HCT116 (cell line): ENCODE results near the gene PSME4. TPM values are rescaled to one million over a fixed set of nuclear protein-coding genes. Genes with fewer than 3 reads are reported as not detected.

Experiments used
- ATAC-seq: fragments of 200-7000 bp; cut with Tn5 transposase; 2 replicates; pipeline ENCODE4 v1.9.1; 2020; ENCODE audit warnings: mild to moderate bottlenecking, moderate library complexity
- BruUV-seq: library from RNA; stranded (reverse); fragments of 400-500 nt; replicated peaks from 2 replicates; lab custom pipeline; 2021; lab: Mats Ljungman, UMichigan
- CTCF ChIA-PET: fragments of 300-600 bp; sonication (Branson Sonifier 250); formaldehyde crosslinking; loops from one replicate; lab custom pipeline; 2021; ENCODE audit warnings: antibody characterized with exemption; lab: Charles Lee
- POLR2A ChIA-PET: fragments of 300-600, 350-600 bp; sonication (Branson Sonifier 250); formaldehyde crosslinking; loops from one replicate; lab custom pipeline; 2021; ENCODE audit warnings: antibody characterized with exemption; lab: Charles Lee
- RAD21 ChIA-PET, 2 experiments: fragments of 300-600 bp; sonication (Branson Sonifier 250); formaldehyde crosslinking; loops; one replicate each; lab custom pipeline; 2023; ENCODE audit warnings: low total read pairs in 2 of 2; ENCODE audit not compliant: uncharacterized antibody in 2 of 2, unreplicated experiment in 2 of 2, low non-redundant PET in 1 of 2; lab: Charles Lee
- DNase-seq: peaks from one replicate; pipeline ENCODE4 v3.0.0-alpha.2; 2010; ENCODE audit warnings: low read depth, low spot score
- H2AFZ ChIP-seq: fragments of 200-600 bp; shearing (Covaris generic), sonication (generic); 2 replicates; pipeline ENCODE4 v1.6.1; 2017; ENCODE audit warnings: low read depth, mixed run types, mixed read lengths, antibody characterized with exemption, low read length; ENCODE audit not compliant: poor library complexity, severe bottlenecking
- H3K27ac ChIP-seq: 2 replicates; pipeline ENCODE4 v1.5.1; 2012; ENCODE audit warnings: low read depth, low read length
- H3K27me3 ChIP-seq: fragments of 200-600 bp; sonication (generic); 2 replicates; pipeline ENCODE4 v1.6.1; 2016; ENCODE audit warnings: mixed run types, low read length, mixed read lengths; ENCODE audit not compliant: insufficient read depth
- H3K36me3 ChIP-seq, 2 experiments: fragments of 200-500 bp in 1 of 2; fragments of 200-600 bp in 1 of 2; sonication (Bioruptor generic) in 1 of 2; sonication (generic) in 1 of 2; 2 replicates each; pipeline versions ENCODE4 v1.5.1 to v1.6.1; 2014 to 2016; ENCODE audit warnings: low read length in 2 of 2, inconsistent platforms in 1 of 2, mixed read lengths in 1 of 2, mixed run types in 1 of 2; ENCODE audit not compliant: insufficient read depth in 2 of 2, control insufficient read depth in 1 of 2
- H3K4me1 ChIP-seq, 2 experiments: fragments of 200-600 bp in 1 of 2; sonication (generic) in 1 of 2; 2 replicates each; pipeline versions ENCODE4 v1.5.1 to v1.6.1; 2012 to 2017; ENCODE audit warnings: low read length in 2 of 2, inconsistent platforms in 1 of 2, mild to moderate bottlenecking in 1 of 2, mixed read lengths in 1 of 2, mixed run types in 1 of 2, moderate library complexity in 1 of 2; ENCODE audit not compliant: insufficient read depth in 2 of 2, control insufficient read depth in 1 of 2
- H3K4me2 ChIP-seq: fragments of 200-600 bp; sonication (generic); 2 replicates; pipeline ENCODE4 v1.6.1; 2017; ENCODE audit warnings: mixed run types, low read length, mixed read lengths
- H3K4me3 ChIP-seq, 2 experiments: fragments of 200-600 bp in 1 of 2; sonication (generic) in 1 of 2; replicated peaks in 1 of 2; 2 replicates each; pipeline ENCODE4 v1.5.1; 2011 to 2016; ENCODE audit warnings: low read length in 2 of 2, control low read depth in 1 of 2, low read depth in 1 of 2, mild to moderate bottlenecking in 1 of 2, mixed read lengths in 1 of 2, mixed run types in 1 of 2
- H3K79me2 ChIP-seq: fragments of 200-600 bp; sonication (generic); 2 replicates; pipeline ENCODE4 v1.6.1; 2017; ENCODE audit warnings: mild to moderate bottlenecking, mixed run types, low read length, moderate library complexity, mixed read lengths; ENCODE audit not compliant: insufficient read depth
- H3K9ac ChIP-seq: fragments of 200-600 bp; sonication (generic); 2 replicates; pipeline ENCODE4 v1.6.1; 2016; ENCODE audit warnings: low read length, mixed read lengths
- H3K9me2 ChIP-seq: fragments of 200-600 bp; sonication (generic), shearing (Covaris generic); 2 replicates; pipeline ENCODE4 v1.6.1; 2017; ENCODE audit warnings: mixed run types, mild to moderate bottlenecking, moderate library complexity; ENCODE audit not compliant: insufficient read depth
- H3K9me3 ChIP-seq, 2 experiments: fragments of 200-500 bp in 1 of 2; fragments of 200-600 bp in 1 of 2; sonication (Bioruptor generic) in 1 of 2; sonication (generic) in 1 of 2; 2 replicates each; pipeline ENCODE4 v1.6.1; 2014 to 2017; ENCODE audit warnings: low read length in 2 of 2, mixed read lengths in 2 of 2, inconsistent platforms in 1 of 2, low read depth in 1 of 2, mild to moderate bottlenecking in 1 of 2, mixed run types in 1 of 2, moderate library complexity in 1 of 2; ENCODE audit not compliant: control insufficient read depth in 1 of 2, insufficient read depth in 1 of 2
- H4K20me1 ChIP-seq: fragments of 200-600 bp; sonication (generic), shearing (Covaris generic); 2 replicates; pipeline ENCODE4 v1.6.1; 2017; ENCODE audit warnings: mixed run types, mild to moderate bottlenecking, moderate library complexity; ENCODE audit not compliant: insufficient read depth
- CTCF ChIP-seq, 3 experiments: fragments of 200-600 bp in 1 of 3; sonication (generic) in 1 of 3; IDR thresholded peaks in 2 of 3; conservative IDR thresholded peaks in 1 of 3; 2 replicates each; pipeline ENCODE4 v1.5.1; 2012 to 2017; ENCODE audit warnings: low read depth in 2 of 3, low read length in 2 of 3, antibody characterized with exemption in 1 of 3, borderline replicate concordance in 1 of 3, control low read depth in 1 of 3, mild to moderate bottlenecking in 1 of 3, mixed read lengths in 1 of 3, mixed run types in 1 of 3, moderate library complexity in 1 of 3; ENCODE audit not compliant: insufficient read depth in 1 of 3
- EGR1 ChIP-seq: IDR thresholded peaks from 2 replicates; pipeline ENCODE4 v1.6.1; 2012; ENCODE audit warnings: low read depth
- POLR2A ChIP-seq: IDR thresholded peaks from 2 replicates; pipeline ENCODE4 v1.7.0; 2011; ENCODE audit warnings: borderline replicate concordance; ENCODE audit not compliant: insufficient read depth, insufficient read length; ENCODE audit errors: extremely low read depth
- POLR2AphosphoS5 ChIP-seq: IDR thresholded peaks from 2 replicates; pipeline ENCODE4 v1.6.1; 2011; ENCODE audit warnings: mild to moderate bottlenecking, low read depth, low read length, moderate library complexity
- RAD21 ChIP-seq: IDR thresholded peaks from 2 replicates; pipeline ENCODE4 v1.6.1; 2012; ENCODE audit warnings: low read depth, mild to moderate bottlenecking
- SRF ChIP-seq: IDR thresholded peaks from 2 replicates; pipeline ENCODE4 v1.6.1; 2012; ENCODE audit warnings: low read depth
- TCF7L2 ChIP-seq: IDR thresholded peaks from 2 replicates; pipeline ENCODE4 v1.7.0; 2011; ENCODE audit warnings: borderline replicate concordance, inconsistent platforms; ENCODE audit not compliant: insufficient read depth, insufficient read length; ENCODE audit errors: extremely low read depth
- YY1 ChIP-seq: IDR thresholded peaks from 2 replicates; pipeline ENCODE4 v1.6.1; 2011; ENCODE audit warnings: low read length, low read depth, moderate library complexity, mild to moderate bottlenecking; ENCODE audit not compliant: insufficient replicate concordance; ENCODE audit errors: extremely low read depth
- ZBTB33 ChIP-seq: IDR thresholded peaks from 2 replicates; pipeline ENCODE4 v1.6.1; 2011; ENCODE audit warnings: mild to moderate bottlenecking, low read length, moderate library complexity; ENCODE audit not compliant: insufficient replicate concordance; ENCODE audit errors: extremely low read depth
- ZFX ChIP-seq: fragments of 450-650 bp; IDR thresholded peaks from 2 replicates; pipeline ENCODE4 v1.6.1; 2017
- ZNF274 ChIP-seq: fragments of 200-500 bp; sonication (Bioruptor generic); IDR thresholded peaks from 2 replicates; pipeline ENCODE4 v1.6.1; 2014; ENCODE audit warnings: mild to moderate bottlenecking, low read depth, low read length, inconsistent platforms
- intact Hi-C: fragments of 100-400 bp; cut with micrococcal nuclease; formaldehyde crosslinking; loops from 2 replicates; pipeline ENCODE4 v1.10.0; 2022
- total RNA-seq: library from RNA; stranded (reverse); gene quantifications from one replicate; pipeline ENCODE4 v1.2.1, GENCODE V29; 2021; ENCODE audit not compliant: unreplicated experiment

Gene PSME4
- total RNA-seq, 1 experiment from 2014 or later = 53.2 TPM

- TF ChIP-seq ZBTB33 = no peak
- no peak for TF ChIP-seq ZFX
Observed at GRCh38 chr2:53913721-53914120, 57.1 kb downstream of the PSME4 start (continued).

DNA sequence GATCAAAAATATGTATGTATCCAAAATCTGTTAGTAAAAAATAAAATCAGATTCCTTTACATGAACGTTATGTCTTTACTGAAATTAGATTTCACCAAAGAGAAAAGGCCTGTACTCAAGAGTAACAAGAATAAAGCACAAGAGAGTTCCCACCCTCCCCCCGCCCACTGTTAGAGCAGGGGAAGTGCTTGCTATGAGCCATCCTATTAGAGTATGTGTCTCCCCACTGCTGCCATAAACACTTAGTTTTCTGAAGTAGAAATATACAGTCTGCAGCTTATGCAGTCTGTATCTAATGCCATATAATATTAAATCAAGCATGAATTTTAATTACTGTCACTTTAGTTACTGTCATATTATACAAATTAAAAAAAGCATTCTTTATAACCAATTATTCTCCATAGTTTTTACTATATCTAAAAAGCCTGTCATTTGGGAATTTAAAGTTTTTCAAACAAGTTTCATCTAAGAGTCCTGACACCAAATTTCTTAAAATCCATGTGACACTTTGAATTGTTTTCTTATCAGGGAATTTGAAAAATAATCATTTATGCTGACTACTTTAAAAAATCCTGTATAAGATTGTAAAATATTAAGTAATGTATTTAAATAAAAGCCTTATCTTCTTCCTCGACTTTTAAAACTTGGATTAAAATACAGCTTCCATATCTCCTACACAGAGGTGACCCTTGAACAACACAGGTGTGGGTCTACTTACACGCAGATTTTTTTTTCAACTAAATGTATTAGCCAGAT, 59.2 kb downstream of the PSME4 start:
- Histone ChIP-seq H3K27ac (no peak overlapping the region), H3K79me2 (peaks cover 4% of the 10 kb centered on the region; the same call in 1 of the 2 replicates), H3K9me3 (no peaks in the 10 kb centered on the region), H4K20me1 (no peaks in the 10 kb centered on the region), H3K4me2 (no peak overlapping the region), H3K9me2 (no peaks in the 10 kb centered on the region), H3K9ac (no peak overlapping the region), H2AFZ (no peak overlapping the region), H3K4me1 (no peaks in the 10 kb centered on the region), H3K36me3 (peaks cover 20 to 26% of the 10 kb centered on the region in 2 experiments), H3K27me3 (no peaks in the 10 kb centered on the region), H3K4me3 (no peak overlapping the region)
- no peak for TF ChIP-seq SRF
- no peak for TF ChIP-seq CTCF (IDR thresholded peaks at IDR 0.05 in 2 of 3, conservative IDR thresholded peaks at IDR 0.05 in 1 of 3; ENCODE audit: borderline replicate concordance in 1 of 3, insufficient read depth in 1 of 3, low read depth in 2 of 3, low read length in 2 of 3)
- TF ChIP-seq RAD21 = no peak
- TF ChIP-seq ZNF274 = no peak
- no peak for TF ChIP-seq YY1
- TF ChIP-seq TCF7L2 = no peak
- no peak for TF ChIP-seq POLR2AphosphoS5
- TF ChIP-seq POLR2A = no peak
- TF ChIP-seq EGR1 = no peak
- ATAC-seq = no peak
- no TSS peak for BruUV-seq
- intact Hi-C loops = no loop called here
- CTCF ChIA-PET = no interaction called here
- DNase-seq = no peak
- POLR2A ChIA-PET = no interaction called here
- RAD21 ChIA-PET = interaction anchor here in 1 of 2 experiments (0.6 kb wide), 1 partner anchor 99 kb away, joined by 8 read pairs; no protein-coding TSS in a partner anchor
